HEK293 (cell line): ENCODE results near the gene DYNLT2.

Experiments used
- GLI2 ChIP-seq: fragments of 450-650 bp; formaldehyde crosslinking; IDR thresholded peaks from 2 replicates; pipeline ENCODE4; 2017; ENCODE audit warnings: missing biosample characterization, missing genetic modification characterization, low read depth, borderline replicate concordance
- KLF10 ChIP-seq: fragments of 450-650 bp; IDR thresholded peaks from 2 replicates; pipeline ENCODE4 v1.5.1; 2018; ENCODE audit warnings: missing biosample characterization, mild to moderate bottlenecking, missing genetic modification characterization
- OSR2 ChIP-seq: fragments of 450-650 bp; formaldehyde crosslinking; IDR thresholded peaks from 2 replicates; pipeline ENCODE4 v1.5.1; 2016; ENCODE audit warnings: missing biosample characterization, missing genetic modification characterization
- ZBTB20 ChIP-seq: fragments of 450-650 bp; formaldehyde crosslinking; IDR thresholded peaks from 2 replicates; pipeline ENCODE4 v1.5.1; 2016; ENCODE audit warnings: missing biosample characterization, missing genetic modification characterization
- ZEB2 ChIP-seq: fragments of 450-650 bp; formaldehyde crosslinking; IDR thresholded peaks from 2 replicates; pipeline ENCODE4 v1.5.1; 2016; ENCODE audit warnings: missing biosample characterization, missing genetic modification characterization
- ZFHX2 ChIP-seq: fragments of 450-650 bp; formaldehyde crosslinking; conservative IDR thresholded peaks from 2 replicates; pipeline ENCODE4 v1.5.1; 2016; ENCODE audit warnings: missing biosample characterization, missing genetic modification characterization
- ZNF10 ChIP-seq: fragments of 450-650 bp; formaldehyde crosslinking; IDR thresholded peaks from 2 replicates; pipeline ENCODE4 v1.5.1; 2017; ENCODE audit warnings: missing biosample characterization, missing genetic modification characterization
- ZNF121 ChIP-seq: fragments of 450-650 bp; formaldehyde crosslinking; IDR thresholded peaks from 2 replicates; pipeline ENCODE4 v1.5.1; 2016; ENCODE audit warnings: missing biosample characterization, missing genetic modification characterization
- ZNF2 ChIP-seq: fragments of 450-650 bp; formaldehyde crosslinking; IDR thresholded peaks from 2 replicates; pipeline ENCODE4 v1.5.1; 2016; ENCODE audit warnings: missing biosample characterization, missing genetic modification characterization
- ZNF23 ChIP-seq: fragments of 450-650 bp; formaldehyde crosslinking; IDR thresholded peaks from 2 replicates; pipeline ENCODE4 v1.5.1; 2016; ENCODE audit warnings: missing biosample characterization, missing genetic modification characterization, borderline replicate concordance
- ZNF266 ChIP-seq: fragments of 450-650 bp; formaldehyde crosslinking; IDR thresholded peaks from 2 replicates; pipeline ENCODE4 v1.5.1; 2016; ENCODE audit warnings: missing biosample characterization, missing genetic modification characterization, low read depth
- ZNF423 ChIP-seq: fragments of 450-650 bp; formaldehyde crosslinking; IDR thresholded peaks from 2 replicates; pipeline ENCODE4 v1.5.1; 2016; ENCODE audit warnings: missing biosample characterization, missing genetic modification characterization
- ZNF48 ChIP-seq: fragments of 450-650 bp; formaldehyde crosslinking; IDR thresholded peaks from 2 replicates; pipeline ENCODE4 v1.5.1; 2016; ENCODE audit warnings: missing biosample characterization, missing genetic modification characterization
- ZNF530 ChIP-seq: fragments of 450-650 bp; formaldehyde crosslinking; IDR thresholded peaks from 2 replicates; pipeline ENCODE4 v1.5.1; 2016; ENCODE audit warnings: low read depth, missing biosample characterization, missing genetic modification characterization
- ZNF677 ChIP-seq: fragments of 450-650 bp; IDR thresholded peaks from 2 replicates; pipeline ENCODE4 v1.5.0; 2018; ENCODE audit warnings: missing biosample characterization, mild to moderate bottlenecking, missing genetic modification characterization, moderate library complexity
- ZNF843 ChIP-seq: fragments of 450-650 bp; formaldehyde crosslinking; IDR thresholded peaks from 2 replicates; pipeline ENCODE4 v1.5.1; 2016; ENCODE audit warnings: missing biosample characterization, missing genetic modification characterization
- TF ChIP-seq, protein P1 (sequence below): fragments of 450-650 bp; formaldehyde crosslinking; conservative IDR thresholded peaks from 2 replicates; pipeline ENCODE4 v1.5.1; 2016; ENCODE audit warnings: low read depth, missing biosample characterization, missing genetic modification characterization
- TF ChIP-seq, protein P2 (sequence below): fragments of 450-650 bp; formaldehyde crosslinking; IDR thresholded peaks from 2 replicates; pipeline ENCODE4 v1.5.1; 2016; ENCODE audit warnings: missing biosample characterization, missing genetic modification characterization
- TF ChIP-seq, protein P3 (sequence below): fragments of 450-650 bp; formaldehyde crosslinking; IDR thresholded peaks from 2 replicates; pipeline ENCODE4 v1.5.1; 2017; ENCODE audit warnings: missing biosample characterization, missing genetic modification characterization
- TF ChIP-seq, protein P4 (sequence below): fragments of 450-650 bp; formaldehyde crosslinking; IDR thresholded peaks from 2 replicates; pipeline ENCODE4 v1.5.1; 2017; ENCODE audit warnings: missing biosample characterization, missing genetic modification characterization
- TF ChIP-seq, protein P5 (sequence below): fragments of 450-650 bp; formaldehyde crosslinking; IDR thresholded peaks from 2 replicates; pipeline ENCODE4 v1.5.1; 2016; ENCODE audit warnings: missing biosample characterization, missing genetic modification characterization
- TF ChIP-seq, protein P6 (sequence below): fragments of 450-650 bp; formaldehyde crosslinking; optimal IDR thresholded peaks from 2 replicates; pipeline ENCODE3; 2016; ENCODE audit warnings: missing biosample characterization, mild to moderate bottlenecking, missing genetic modification characterization

The DYNLT2 gene

DNA sequence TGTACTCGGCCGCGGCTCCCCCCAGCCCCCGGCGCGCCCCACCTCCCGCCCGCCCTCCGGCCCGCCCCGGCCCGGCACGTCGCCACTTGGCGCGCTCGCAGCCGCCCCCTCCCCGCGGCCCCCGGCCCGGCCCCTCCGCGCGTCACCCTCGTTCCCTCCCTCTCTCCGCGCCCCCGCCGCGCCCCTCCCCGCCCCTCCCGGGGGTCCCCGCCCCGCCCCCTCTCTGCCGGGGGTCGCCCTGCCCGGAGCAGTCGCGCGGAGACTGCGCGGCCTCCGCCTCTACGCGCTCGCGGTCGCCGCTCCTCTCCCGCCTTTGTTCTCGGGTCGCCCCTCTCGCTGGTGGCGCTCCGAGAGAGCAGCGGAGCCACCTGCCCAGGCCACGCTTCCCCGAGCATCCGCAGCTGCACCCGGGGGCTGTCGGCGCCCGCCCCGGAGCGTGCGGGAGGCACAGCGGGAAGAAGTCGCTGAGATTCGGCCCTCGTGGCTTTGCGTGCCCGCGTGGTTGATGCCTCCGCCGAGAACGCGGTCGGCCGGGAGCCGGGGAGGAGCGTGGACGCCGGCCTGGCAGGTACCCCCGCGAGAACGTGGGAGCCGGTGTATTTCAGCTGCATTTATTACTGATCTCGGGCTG is 26.8 kb downstream of the DYNLT2 start, which contains the start of gene PHF10 (continued):
- TF ChIP-seq ZNF10 (no peak), ZNF121 (tag by site-specific recombination) (0 out of 2 replicates have a peak, but pooled peaks have one; percentile 37), KLF10 (tag by site-specific recombination) (peak; percentile 82), ZEB2 (peak; percentile 83), ZNF423 (tag by site-specific recombination) (peak; percentile 65; the same call in 1 of the 2 replicates), ZNF530 (tag by site-specific recombination) (no peak), ZNF266 (tag by site-specific recombination) (no peak), OSR2 (no peak), ZNF48 (tag by site-specific recombination) (no peak), ZNF23 (tag by site-specific recombination) (no peak), ZFHX2 (tag by site-specific recombination) (0 out of 2 replicates have a peak, but pooled peaks have one; percentile 6), ZNF843 (tag by site-specific recombination) (peak; percentile 34; the same call in 1 of the 2 replicates), ZNF677 (0 out of 2 replicates have a peak, but pooled peaks have one; percentile 29), ZNF2 (tag by site-specific recombination) (peak; percentile 73), ZBTB20 (tag by site-specific recombination) (peak; percentile 82; the same call in 1 of the 2 replicates), GLI2 (no peak)
- TF ChIP-seq, protein P1, sequence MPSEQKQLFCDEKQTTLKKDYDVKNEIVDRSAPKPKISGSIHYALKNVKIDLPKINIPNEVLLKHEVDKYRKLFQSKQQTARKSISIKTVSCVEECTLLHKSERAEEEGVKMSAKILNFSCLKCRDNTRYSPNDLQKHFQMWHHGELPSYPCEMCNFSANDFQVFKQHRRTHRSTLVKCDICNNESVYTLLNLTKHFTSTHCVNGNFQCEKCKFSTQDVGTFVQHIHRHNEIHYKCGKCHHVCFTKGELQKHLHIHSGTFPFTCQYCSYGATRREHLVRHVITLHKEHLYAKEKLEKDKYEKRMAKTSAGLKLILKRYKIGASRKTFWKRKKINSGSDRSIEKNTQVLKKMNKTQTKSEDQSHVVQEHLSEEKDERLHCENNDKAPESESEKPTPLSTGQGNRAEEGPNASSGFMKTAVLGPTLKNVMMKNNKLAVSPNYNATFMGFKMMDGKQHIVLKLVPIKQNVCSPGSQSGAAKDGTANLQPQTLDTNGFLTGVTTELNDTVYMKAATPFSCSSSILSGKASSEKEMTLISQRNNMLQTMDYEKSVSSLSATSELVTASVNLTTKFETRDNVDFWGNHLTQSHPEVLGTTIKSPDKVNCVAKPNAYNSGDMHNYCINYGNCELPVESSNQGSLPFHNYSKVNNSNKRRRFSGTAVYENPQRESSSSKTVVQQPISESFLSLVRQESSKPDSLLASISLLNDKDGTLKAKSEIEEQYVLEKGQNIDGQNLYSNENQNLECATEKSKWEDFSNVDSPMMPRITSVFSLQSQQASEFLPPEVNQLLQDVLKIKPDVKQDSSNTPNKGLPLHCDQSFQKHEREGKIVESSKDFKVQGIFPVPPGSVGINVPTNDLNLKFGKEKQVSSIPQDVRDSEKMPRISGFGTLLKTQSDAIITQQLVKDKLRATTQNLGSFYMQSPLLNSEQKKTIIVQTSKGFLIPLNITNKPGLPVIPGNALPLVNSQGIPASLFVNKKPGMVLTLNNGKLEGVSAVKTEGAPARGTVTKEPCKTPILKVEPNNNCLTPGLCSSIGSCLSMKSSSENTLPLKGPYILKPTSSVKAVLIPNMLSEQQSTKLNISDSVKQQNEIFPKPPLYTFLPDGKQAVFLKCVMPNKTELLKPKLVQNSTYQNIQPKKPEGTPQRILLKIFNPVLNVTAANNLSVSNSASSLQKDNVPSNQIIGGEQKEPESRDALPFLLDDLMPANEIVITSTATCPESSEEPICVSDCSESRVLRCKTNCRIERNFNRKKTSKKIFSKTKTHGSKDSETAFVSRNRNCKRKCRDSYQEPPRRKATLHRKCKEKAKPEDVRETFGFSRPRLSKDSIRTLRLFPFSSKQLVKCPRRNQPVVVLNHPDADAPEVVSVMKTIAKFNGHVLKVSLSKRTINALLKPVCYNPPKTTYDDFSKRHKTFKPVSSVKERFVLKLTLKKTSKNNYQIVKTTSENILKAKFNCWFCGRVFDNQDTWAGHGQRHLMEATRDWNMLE (tag by site-specific recombination): no peak
- TF ChIP-seq, protein P2, sequence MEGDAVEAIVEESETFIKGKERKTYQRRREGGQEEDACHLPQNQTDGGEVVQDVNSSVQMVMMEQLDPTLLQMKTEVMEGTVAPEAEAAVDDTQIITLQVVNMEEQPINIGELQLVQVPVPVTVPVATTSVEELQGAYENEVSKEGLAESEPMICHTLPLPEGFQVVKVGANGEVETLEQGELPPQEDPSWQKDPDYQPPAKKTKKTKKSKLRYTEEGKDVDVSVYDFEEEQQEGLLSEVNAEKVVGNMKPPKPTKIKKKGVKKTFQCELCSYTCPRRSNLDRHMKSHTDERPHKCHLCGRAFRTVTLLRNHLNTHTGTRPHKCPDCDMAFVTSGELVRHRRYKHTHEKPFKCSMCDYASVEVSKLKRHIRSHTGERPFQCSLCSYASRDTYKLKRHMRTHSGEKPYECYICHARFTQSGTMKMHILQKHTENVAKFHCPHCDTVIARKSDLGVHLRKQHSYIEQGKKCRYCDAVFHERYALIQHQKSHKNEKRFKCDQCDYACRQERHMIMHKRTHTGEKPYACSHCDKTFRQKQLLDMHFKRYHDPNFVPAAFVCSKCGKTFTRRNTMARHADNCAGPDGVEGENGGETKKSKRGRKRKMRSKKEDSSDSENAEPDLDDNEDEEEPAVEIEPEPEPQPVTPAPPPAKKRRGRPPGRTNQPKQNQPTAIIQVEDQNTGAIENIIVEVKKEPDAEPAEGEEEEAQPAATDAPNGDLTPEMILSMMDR (tag by site-specific recombination): peak; percentile 43
- TF ChIP-seq, protein P3, sequence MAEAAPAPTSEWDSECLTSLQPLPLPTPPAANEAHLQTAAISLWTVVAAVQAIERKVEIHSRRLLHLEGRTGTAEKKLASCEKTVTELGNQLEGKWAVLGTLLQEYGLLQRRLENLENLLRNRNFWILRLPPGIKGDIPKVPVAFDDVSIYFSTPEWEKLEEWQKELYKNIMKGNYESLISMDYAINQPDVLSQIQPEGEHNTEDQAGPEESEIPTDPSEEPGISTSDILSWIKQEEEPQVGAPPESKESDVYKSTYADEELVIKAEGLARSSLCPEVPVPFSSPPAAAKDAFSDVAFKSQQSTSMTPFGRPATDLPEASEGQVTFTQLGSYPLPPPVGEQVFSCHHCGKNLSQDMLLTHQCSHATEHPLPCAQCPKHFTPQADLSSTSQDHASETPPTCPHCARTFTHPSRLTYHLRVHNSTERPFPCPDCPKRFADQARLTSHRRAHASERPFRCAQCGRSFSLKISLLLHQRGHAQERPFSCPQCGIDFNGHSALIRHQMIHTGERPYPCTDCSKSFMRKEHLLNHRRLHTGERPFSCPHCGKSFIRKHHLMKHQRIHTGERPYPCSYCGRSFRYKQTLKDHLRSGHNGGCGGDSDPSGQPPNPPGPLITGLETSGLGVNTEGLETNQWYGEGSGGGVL (tag by site-specific recombination): peak; percentile 51; the same call in 1 of the 2 replicates
- TF ChIP-seq, protein P4, sequence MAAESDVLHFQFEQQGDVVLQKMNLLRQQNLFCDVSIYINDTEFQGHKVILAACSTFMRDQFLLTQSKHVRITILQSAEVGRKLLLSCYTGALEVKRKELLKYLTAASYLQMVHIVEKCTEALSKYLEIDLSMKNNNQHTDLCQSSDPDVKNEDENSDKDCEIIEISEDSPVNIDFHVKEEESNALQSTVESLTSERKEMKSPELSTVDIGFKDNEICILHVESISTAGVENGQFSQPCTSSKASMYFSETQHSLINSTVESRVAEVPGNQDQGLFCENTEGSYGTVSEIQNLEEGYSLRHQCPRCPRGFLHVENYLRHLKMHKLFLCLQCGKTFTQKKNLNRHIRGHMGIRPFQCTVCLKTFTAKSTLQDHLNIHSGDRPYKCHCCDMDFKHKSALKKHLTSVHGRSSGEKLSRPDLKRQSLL (tag by site-specific recombination): no peak
- TF ChIP-seq, protein P5, sequence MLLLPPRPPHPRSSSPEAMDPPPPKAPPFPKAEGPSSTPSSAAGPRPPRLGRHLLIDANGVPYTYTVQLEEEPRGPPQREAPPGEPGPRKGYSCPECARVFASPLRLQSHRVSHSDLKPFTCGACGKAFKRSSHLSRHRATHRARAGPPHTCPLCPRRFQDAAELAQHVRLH (tag by site-specific recombination): peak; percentile 28; the same call in 1 of the 2 replicates
- TF ChIP-seq, protein P6, sequence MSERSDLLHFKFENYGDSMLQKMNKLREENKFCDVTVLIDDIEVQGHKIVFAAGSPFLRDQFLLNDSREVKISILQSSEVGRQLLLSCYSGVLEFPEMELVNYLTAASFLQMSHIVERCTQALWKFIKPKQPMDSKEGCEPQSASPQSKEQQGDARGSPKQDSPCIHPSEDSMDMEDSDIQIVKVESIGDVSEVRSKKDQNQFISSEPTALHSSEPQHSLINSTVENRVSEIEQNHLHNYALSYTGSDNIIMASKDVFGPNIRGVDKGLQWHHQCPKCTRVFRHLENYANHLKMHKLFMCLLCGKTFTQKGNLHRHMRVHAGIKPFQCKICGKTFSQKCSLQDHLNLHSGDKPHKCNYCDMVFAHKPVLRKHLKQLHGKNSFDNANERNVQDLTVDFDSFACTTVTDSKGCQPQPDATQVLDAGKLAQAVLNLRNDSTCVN (tag by site-specific recombination): peak; percentile 98
